Measurements from ENCODE around the gene ERAP2.

DNA sequence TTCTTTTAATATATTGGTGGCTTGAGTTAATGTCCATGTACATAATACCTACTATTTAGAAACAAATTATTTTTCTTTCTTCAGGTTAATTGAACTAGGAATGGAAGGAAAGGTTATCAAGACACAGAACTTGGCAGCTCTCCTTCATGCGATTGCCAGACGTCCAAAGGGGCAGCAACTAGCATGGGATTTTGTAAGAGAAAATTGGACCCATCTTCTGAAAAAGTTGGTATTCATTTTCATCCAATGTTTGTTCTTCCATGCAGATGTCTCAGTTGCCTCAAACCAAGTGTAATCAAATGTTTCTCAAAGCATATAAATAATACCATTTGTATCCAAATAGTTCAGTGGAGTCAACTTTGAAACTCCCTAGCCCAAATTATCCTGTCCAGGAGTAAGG, 36.9 kb downstream of the ERAP2 start:
- TF ChIP-seq, protein P1, sequence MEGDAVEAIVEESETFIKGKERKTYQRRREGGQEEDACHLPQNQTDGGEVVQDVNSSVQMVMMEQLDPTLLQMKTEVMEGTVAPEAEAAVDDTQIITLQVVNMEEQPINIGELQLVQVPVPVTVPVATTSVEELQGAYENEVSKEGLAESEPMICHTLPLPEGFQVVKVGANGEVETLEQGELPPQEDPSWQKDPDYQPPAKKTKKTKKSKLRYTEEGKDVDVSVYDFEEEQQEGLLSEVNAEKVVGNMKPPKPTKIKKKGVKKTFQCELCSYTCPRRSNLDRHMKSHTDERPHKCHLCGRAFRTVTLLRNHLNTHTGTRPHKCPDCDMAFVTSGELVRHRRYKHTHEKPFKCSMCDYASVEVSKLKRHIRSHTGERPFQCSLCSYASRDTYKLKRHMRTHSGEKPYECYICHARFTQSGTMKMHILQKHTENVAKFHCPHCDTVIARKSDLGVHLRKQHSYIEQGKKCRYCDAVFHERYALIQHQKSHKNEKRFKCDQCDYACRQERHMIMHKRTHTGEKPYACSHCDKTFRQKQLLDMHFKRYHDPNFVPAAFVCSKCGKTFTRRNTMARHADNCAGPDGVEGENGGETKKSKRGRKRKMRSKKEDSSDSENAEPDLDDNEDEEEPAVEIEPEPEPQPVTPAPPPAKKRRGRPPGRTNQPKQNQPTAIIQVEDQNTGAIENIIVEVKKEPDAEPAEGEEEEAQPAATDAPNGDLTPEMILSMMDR (optimal IDR thresholded peaks at IDR 0.05 in 1 of 3, IDR thresholded peaks at IDR 0.05 in 1 of 3, conservative IDR thresholded peaks at IDR 0.05 in 1 of 3; ENCODE audit: extremely low read depth in 1 of 3, insufficient read depth in 2 of 3, low read length in 3 of 3) = no peak
- TF ChIP-seq EZH2 (IDR thresholded peaks at IDR 0.05; ENCODE audit: low read length) = no peak
